Measurements from ENCODE around the gene SASH3.

The SASH3 gene

DNA sequence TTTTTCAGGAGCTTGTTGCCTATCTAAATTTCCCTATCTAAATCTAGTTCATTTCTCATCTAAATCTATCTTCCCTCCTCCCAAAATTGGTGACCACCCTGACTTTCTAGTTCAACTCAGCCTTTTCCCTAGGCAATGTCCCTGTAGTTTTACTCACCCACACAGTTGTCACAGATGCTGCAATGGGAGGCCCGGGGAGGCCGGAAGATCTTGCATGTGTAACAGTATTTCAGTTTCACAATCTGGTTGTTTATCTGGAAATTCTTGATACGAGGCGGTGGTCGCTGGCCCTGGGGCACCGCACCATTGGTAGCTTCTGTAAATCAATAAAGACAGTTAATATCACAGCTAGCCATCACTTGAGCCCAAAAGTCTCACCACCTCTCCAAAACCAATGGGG, 43.8 kb downstream of the SASH3 start:
- TF ChIP-seq, protein P1, sequence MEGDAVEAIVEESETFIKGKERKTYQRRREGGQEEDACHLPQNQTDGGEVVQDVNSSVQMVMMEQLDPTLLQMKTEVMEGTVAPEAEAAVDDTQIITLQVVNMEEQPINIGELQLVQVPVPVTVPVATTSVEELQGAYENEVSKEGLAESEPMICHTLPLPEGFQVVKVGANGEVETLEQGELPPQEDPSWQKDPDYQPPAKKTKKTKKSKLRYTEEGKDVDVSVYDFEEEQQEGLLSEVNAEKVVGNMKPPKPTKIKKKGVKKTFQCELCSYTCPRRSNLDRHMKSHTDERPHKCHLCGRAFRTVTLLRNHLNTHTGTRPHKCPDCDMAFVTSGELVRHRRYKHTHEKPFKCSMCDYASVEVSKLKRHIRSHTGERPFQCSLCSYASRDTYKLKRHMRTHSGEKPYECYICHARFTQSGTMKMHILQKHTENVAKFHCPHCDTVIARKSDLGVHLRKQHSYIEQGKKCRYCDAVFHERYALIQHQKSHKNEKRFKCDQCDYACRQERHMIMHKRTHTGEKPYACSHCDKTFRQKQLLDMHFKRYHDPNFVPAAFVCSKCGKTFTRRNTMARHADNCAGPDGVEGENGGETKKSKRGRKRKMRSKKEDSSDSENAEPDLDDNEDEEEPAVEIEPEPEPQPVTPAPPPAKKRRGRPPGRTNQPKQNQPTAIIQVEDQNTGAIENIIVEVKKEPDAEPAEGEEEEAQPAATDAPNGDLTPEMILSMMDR (IDR thresholded peaks at IDR 0.05; ENCODE audit: extremely low read depth, missing control alignments), result no peak
- no peak for DNase-seq (ENCODE audit: low spot score)

DNA sequence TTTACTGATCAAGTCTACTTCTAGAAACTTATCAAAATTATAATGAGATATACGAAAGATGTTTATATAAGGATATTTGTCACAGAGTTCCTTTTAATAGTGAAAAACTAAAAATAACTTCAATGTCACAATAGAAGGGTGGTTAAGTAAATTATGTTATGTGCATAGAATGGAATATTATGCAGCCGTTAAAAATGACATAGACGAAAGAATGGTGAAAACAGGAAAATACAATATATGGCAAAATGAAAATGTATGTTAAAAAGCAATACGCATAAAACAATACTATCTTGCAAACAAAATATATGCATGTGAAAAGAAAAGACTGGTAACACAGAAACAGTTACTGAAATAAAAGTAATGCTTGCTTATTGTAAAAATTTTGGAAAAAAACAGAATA, 44.9 kb downstream of the SASH3 start:
- DNase-seq (ENCODE audit: low spot score), result no peak
- TF ChIP-seq, protein P1 (IDR thresholded peaks at IDR 0.05; ENCODE audit: extremely low read depth, missing control alignments), result no peak

DNA sequence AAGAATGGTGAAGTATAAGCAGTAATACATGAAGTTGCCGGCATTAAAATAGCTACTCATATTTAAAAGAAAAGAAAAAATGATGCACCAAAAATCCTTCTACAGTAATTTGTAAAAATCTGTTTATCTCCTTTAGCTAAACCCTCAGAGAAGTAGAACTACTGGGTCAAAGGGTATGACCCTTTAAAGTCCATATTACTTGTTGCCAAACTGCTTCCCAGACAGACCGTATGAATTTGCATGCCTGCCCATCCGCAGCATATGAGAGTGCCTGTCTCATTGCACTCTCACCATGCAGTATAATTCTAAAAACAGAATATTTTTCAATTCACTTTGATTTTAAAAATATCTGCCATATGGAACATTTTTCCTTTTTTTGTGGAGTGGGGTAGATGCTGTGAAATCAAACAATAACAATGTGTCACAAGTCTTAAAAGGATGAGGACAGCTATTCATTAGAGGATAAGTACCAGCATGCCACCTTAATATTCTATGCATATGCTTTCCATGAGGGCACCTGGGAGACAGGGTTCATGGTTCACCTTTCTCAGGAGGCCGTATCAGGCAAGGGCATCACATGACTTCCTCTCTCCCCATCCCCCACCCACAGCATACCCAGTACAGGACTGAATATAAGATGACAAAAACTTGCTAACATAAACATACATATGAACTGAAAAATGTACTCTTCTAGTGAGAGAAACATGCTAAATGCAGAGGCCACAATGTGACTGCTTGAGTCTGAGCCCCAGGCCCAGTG, 46.2 kb downstream of the SASH3 start:
- TF ChIP-seq, protein P1 (IDR thresholded peaks at IDR 0.05; ENCODE audit: extremely low read depth, missing control alignments), result no peak
- DNase-seq (ENCODE audit: low spot score), result no peak

DNA sequence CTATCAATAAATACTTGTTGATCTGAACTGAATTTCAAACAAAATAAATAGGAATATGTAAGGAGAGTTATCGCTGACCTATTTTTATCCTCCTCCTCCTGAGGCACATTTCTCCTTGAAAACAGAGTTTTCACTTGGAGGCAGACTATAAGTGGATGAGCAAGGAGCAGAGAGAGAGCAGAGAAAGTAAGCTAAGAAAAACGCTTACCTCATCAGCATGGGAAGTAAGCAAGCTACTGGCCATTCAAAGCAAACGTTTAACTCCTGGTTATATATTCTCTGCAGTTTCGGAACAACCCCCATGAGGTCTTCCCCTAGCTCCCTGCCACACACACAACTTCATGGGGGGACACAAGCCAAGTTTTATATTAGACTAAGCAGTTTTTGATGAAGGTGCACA, 50.7 kb downstream of the SASH3 start:
- TF ChIP-seq, protein P1 (IDR thresholded peaks at IDR 0.05; ENCODE audit: extremely low read depth, missing control alignments), result no peak
- DNase-seq (ENCODE audit: low spot score), result no peak

DNA sequence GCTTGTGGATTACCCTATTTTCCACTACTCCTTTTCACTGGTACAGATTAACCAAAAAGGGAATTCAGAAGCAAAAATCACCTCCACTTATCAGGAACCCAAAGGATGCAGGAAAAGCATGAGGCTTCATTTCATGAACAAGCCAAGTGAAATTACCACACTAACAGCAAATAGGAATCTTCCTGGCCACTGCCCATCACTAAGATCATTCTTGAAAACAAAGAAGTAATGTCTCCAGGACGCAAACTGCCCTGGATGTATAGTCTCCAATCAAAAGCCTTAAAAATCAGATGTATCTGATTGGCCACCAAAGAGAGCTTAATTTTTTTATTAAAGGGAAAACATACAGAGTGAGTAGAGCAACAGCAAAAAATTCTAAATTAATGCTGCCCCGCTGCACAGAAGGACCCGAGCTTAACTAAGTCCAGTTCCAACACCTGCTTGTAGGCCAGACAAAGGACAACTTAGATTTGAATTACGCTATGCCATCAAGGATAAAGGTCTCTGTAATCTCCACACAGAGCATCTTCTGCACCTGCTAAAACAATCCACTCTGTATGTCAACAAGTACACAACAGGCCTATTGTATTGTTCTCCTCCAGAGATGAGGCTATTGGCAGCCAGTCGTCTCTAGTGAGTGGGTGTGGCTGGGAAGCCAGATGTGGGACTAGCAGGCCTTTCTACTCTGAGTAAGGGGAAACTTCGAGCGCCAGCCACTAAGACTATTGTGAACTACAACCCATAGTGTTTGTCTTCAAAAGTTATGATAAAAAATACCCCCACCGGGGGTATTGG, 51.5 kb downstream of the SASH3 start:
- DNase-seq (ENCODE audit: low spot score), result no peak
- TF ChIP-seq, protein P1 (IDR thresholded peaks at IDR 0.05; ENCODE audit: extremely low read depth, missing control alignments), result no peak

DNA sequence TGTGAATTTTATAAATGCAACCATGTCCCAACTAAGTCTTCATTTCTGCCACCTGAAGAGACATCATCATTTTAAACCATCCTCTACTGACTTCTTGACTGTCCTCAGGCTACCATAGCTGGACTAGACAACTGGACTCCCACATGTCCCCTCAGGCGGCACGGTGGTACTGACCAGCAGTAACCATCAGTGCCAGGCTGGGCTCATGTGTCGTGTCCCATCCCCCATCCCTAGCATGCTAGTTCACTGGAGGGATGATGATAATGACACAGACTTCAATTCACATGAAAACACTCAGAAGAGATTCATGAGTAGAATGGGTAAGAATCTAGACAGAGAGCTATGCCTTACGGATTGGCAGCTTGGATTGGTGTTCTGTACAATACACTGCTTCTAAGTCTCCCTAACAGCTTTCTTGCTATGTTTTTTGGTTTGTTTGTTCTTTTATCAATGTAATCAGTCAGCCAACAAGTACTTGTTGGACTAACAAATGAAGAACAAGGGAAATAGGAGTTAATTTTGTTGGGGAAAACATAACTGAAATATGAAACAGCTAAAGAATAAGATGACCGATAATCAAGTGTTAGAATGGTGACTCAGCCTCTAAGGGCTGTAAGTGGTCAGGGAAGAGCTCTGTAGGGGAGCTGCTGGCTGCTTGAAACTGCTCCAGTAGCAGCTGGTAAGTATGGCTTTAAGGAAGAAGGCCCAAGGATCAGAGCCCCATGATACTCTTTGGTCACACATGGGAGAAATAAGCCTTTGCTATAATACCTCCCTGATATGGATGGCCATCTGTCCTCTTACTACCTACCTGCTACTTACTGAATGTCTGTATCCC, 53.6 kb downstream of the SASH3 start:
- TF ChIP-seq, protein P1 (IDR thresholded peaks at IDR 0.05; ENCODE audit: extremely low read depth, missing control alignments), result no peak
- DNase-seq (ENCODE audit: low spot score), result no peak
